Neural cell (in vitro differentiated cells): ENCODE results near the gene MMP24.

ENCODE experiments used
- EZH2 ChIP-seq: fragments of 200-600, 300-800 bp; shearing (Covaris generic), sonication (generic); IDR thresholded peaks from 2 replicates; pipeline ENCODE4 v1.6.1; 2014; ENCODE audit warnings: antibody characterized with exemption, low read length, borderline replicate concordance, mild to moderate bottlenecking; ENCODE audit not compliant: insufficient read depth, poor library complexity, severe bottlenecking
- TAF1 ChIP-seq: IDR thresholded peaks from 2 replicates; pipeline ENCODE4 v1.6.1; 2012; ENCODE audit warnings: low read depth

DNA sequence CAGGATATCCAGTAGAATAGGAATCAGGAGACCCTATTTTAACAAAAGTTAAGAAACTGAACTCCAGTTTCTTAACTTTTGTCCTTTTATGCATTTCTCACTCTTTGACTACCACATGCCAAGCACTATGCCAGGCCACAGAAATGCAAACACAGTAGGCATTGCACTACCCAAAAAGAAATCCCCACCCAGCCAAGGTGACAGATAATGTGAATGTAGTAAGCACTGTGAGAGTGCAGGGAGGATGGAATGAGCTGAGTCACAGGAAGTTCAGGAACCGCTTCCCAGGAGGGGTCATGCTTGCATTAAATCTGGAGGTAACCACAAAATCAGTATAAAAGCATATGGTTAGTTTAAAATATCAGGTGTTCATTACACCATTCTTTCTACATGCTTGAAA is 85.8 kb downstream of the MMP24 start:
- no peak for TF ChIP-seq TAF1
- TF ChIP-seq EZH2, result no peak
